ENCODE measurements around the gene KMT2C.

Gene KMT2C

DNA sequence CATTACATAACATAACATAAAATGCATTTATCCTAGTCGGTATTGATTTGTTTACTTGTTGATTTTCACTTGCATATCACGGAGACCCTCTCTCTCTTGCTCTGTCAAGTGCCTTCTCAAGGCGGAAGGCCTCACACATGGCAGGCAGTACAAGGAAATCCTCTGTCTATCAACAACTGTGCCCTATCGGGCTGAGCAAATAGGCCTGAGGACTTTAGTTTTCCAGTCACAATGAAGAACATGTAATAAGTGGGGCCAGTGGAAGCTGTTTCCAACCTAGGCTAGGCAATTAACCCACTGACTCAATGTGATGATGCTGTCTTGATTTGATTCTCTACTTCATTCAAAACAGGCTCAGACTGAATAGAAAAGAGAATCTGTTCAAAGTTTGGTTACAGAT is 44.9 kb upstream of the KMT2C start:
- Histone ChIP-seq H3K9me3 (ENCODE audit: control insufficient read depth, insufficient read depth, low read depth, low read length) (no peaks in the 10 kb centered on the region), H3K27ac (ENCODE audit: extremely low read depth, low read depth, low read length) (no peak overlapping the region), H3K36me3 (ENCODE audit: control insufficient read depth in 2 of 2, insufficient read depth in 1 of 2, low read length in 2 of 2) (no peaks in the 10 kb centered on the region), H3K4me1 (ENCODE audit: control insufficient read depth, insufficient read depth, low read length) (no peaks in the 10 kb centered on the region), H3K4me3 (ENCODE audit: low read depth, low read length) (no peak overlapping the region)
- ChIA-PET CTCF (interaction anchor here (0.6 kb wide), 1 partner anchor 12 kb away, joined by 3 read pairs; no protein-coding TSS in a partner anchor), POLR2A (no interaction called here)
- TF ChIP-seq ZNF335 (tag by site-specific recombination; conservative IDR thresholded peaks at IDR 0.05), result no peak

DNA sequence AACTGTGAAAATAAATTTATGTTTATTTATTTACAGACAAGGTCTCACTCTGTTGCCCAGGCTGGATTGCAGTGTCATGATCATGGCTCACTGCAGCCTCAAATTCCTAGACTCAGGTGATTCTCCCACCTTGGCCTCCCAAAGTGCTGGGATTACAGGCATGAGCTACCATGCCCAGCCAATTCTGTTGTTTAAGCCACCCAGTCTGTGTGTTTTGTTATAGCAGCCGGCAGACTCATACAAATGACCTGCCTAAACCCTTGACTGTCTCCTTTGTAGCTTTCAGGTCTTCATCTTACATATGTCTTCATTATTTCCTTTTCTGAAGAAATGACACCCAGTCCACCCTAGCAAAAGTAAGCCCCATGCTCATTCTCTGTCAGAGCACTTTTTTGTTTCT is 43.8 kb upstream of the KMT2C start:
- H3K4me1 ChIP-seq (ENCODE audit: control insufficient read depth, insufficient read depth, low read length), result no peaks in the 10 kb centered on the region
- no peaks in the 10 kb centered on the region for H3K9me3 ChIP-seq (ENCODE audit: control insufficient read depth, insufficient read depth, low read depth, low read length)
- CTCF ChIA-PET, result interaction anchor here (0.5 kb wide), 1 partner anchor 598 kb away, joined by 3 read pairs; no protein-coding TSS in a partner anchor
- no peak overlapping the region for H3K4me3 ChIP-seq (ENCODE audit: low read depth, low read length)
- H3K27ac ChIP-seq (ENCODE audit: extremely low read depth, low read depth, low read length), result no peak overlapping the region
- H3K36me3 ChIP-seq (ENCODE audit: control insufficient read depth in 2 of 2, insufficient read depth in 1 of 2, low read length in 2 of 2), result no peaks in the 10 kb centered on the region
- TF ChIP-seq, protein P1, sequence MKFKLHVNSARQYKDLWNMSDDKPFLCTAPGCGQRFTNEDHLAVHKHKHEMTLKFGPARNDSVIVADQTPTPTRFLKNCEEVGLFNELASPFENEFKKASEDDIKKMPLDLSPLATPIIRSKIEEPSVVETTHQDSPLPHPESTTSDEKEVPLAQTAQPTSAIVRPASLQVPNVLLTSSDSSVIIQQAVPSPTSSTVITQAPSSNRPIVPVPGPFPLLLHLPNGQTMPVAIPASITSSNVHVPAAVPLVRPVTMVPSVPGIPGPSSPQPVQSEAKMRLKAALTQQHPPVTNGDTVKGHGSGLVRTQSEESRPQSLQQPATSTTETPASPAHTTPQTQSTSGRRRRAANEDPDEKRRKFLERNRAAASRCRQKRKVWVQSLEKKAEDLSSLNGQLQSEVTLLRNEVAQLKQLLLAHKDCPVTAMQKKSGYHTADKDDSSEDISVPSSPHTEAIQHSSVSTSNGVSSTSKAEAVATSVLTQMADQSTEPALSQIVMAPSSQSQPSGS (tag by site-specific recombination; IDR thresholded peaks at IDR 0.05; ENCODE audit: low read depth), result no peak
- no peak for TF ChIP-seq ZBTB8A (tag by site-specific recombination; IDR thresholded peaks at IDR 0.05)
- no peak for TF ChIP-seq ZSCAN16 (tag by site-specific recombination; IDR thresholded peaks at IDR 0.05)
- TF ChIP-seq ZNF239 (tag by site-specific recombination; IDR thresholded peaks at IDR 0.05), result no peak
- no peak for TF ChIP-seq ZNF792 (tag by site-specific recombination; IDR thresholded peaks at IDR 0.05)
- no peak for TF ChIP-seq ZNF664 (tag by site-specific recombination; IDR thresholded peaks at IDR 0.05)
- TF ChIP-seq ZNF837 (tag by site-specific recombination; IDR thresholded peaks at IDR 0.05), result no peak
- TF ChIP-seq, protein P2, sequence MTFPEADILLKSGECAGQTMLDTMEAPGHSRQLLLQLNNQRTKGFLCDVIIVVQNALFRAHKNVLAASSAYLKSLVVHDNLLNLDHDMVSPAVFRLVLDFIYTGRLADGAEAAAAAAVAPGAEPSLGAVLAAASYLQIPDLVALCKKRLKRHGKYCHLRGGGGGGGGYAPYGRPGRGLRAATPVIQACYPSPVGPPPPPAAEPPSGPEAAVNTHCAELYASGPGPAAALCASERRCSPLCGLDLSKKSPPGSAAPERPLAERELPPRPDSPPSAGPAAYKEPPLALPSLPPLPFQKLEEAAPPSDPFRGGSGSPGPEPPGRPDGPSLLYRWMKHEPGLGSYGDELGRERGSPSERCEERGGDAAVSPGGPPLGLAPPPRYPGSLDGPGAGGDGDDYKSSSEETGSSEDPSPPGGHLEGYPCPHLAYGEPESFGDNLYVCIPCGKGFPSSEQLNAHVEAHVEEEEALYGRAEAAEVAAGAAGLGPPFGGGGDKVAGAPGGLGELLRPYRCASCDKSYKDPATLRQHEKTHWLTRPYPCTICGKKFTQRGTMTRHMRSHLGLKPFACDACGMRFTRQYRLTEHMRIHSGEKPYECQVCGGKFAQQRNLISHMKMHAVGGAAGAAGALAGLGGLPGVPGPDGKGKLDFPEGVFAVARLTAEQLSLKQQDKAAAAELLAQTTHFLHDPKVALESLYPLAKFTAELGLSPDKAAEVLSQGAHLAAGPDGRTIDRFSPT (tag by site-specific recombination; IDR thresholded peaks at IDR 0.05), result no peak
- no peak for TF ChIP-seq ZNF223 (tag by site-specific recombination; IDR thresholded peaks at IDR 0.05)
- TF ChIP-seq, protein P3, sequence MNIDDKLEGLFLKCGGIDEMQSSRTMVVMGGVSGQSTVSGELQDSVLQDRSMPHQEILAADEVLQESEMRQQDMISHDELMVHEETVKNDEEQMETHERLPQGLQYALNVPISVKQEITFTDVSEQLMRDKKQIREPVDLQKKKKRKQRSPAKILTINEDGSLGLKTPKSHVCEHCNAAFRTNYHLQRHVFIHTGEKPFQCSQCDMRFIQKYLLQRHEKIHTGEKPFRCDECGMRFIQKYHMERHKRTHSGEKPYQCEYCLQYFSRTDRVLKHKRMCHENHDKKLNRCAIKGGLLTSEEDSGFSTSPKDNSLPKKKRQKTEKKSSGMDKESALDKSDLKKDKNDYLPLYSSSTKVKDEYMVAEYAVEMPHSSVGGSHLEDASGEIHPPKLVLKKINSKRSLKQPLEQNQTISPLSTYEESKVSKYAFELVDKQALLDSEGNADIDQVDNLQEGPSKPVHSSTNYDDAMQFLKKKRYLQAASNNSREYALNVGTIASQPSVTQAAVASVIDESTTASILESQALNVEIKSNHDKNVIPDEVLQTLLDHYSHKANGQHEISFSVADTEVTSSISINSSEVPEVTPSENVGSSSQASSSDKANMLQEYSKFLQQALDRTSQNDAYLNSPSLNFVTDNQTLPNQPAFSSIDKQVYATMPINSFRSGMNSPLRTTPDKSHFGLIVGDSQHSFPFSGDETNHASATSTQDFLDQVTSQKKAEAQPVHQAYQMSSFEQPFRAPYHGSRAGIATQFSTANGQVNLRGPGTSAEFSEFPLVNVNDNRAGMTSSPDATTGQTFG (tag by site-specific recombination; IDR thresholded peaks at IDR 0.05; ENCODE audit: borderline replicate concordance), result no peak
- no peak for TF ChIP-seq GLIS1 (tag by site-specific recombination; IDR thresholded peaks at IDR 0.05)
- no peak for TF ChIP-seq GLI2 (tag by site-specific recombination; IDR thresholded peaks at IDR 0.05; ENCODE audit: borderline replicate concordance, low read depth)
- no peak for TF ChIP-seq ZBTB20 (tag by site-specific recombination; IDR thresholded peaks at IDR 0.05)
- POLR2A ChIA-PET, result no interaction called here

DNA sequence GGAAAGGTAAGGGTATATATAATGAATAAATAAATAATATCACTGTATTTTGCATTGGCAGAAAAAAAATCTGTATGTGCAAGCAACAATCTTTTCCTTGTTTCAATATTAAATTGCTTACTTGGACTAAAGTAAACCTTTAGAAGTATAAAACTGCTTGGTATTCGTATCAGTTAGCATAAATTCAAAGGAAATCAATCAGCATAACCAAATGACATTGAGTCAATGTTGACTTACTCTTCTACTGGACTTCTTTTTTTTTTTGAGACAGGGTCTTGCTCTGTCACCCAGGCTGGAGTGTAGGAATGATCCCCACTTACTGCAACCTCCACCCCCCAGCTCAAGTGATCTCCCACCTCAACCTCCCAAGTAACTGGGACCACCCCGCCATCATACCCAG is 42.3 kb upstream of the KMT2C start:
- ChIA-PET CTCF (interaction anchor here (0.7 kb wide), 1 partner anchor 274 kb away, joined by 3 read pairs; no protein-coding TSS in a partner anchor), POLR2A (no interaction called here)
- no peaks in the 10 kb centered on the region for H3K4me1 ChIP-seq (ENCODE audit: control insufficient read depth, insufficient read depth, low read length)
- no peak overlapping the region for H3K4me3 ChIP-seq (ENCODE audit: low read depth, low read length)
- H3K36me3 ChIP-seq (ENCODE audit: control insufficient read depth in 2 of 2, insufficient read depth in 1 of 2, low read length in 2 of 2), result no peaks in the 10 kb centered on the region
- no peak overlapping the region for H3K27ac ChIP-seq (ENCODE audit: extremely low read depth, low read depth, low read length)
- no peaks in the 10 kb centered on the region for H3K9me3 ChIP-seq (ENCODE audit: control insufficient read depth, insufficient read depth, low read depth, low read length)
- no peak for TF ChIP-seq ZNF274 (IDR thresholded peaks at IDR 0.05; ENCODE audit: low read length)
- TF ChIP-seq ZNF274 (tag by site-specific recombination; IDR thresholded peaks at IDR 0.05; ENCODE audit: borderline replicate concordance), result no peak
- no peak for TF ChIP-seq PRDM1 (tag by site-specific recombination; IDR thresholded peaks at IDR 0.05)
- no peak for TF ChIP-seq ZNF521 (tag by site-specific recombination; IDR thresholded peaks at IDR 0.05)
- TF ChIP-seq ZNF571 (tag by site-specific recombination; IDR thresholded peaks at IDR 0.05), result no peak
- TF ChIP-seq YY1 (tag by site-specific recombination; IDR thresholded peaks at IDR 0.05), result no peak
- TF ChIP-seq ZNF211 (tag by site-specific recombination; IDR thresholded peaks at IDR 0.05; ENCODE audit: low read depth), result no peak
- no peak for TF ChIP-seq SP7 (tag by site-specific recombination; IDR thresholded peaks at IDR 0.05)
- no peak for TF ChIP-seq HOXC10 (CRISPR knock-in tag; IDR thresholded peaks at IDR 0.05)
- TF ChIP-seq, protein P4, sequence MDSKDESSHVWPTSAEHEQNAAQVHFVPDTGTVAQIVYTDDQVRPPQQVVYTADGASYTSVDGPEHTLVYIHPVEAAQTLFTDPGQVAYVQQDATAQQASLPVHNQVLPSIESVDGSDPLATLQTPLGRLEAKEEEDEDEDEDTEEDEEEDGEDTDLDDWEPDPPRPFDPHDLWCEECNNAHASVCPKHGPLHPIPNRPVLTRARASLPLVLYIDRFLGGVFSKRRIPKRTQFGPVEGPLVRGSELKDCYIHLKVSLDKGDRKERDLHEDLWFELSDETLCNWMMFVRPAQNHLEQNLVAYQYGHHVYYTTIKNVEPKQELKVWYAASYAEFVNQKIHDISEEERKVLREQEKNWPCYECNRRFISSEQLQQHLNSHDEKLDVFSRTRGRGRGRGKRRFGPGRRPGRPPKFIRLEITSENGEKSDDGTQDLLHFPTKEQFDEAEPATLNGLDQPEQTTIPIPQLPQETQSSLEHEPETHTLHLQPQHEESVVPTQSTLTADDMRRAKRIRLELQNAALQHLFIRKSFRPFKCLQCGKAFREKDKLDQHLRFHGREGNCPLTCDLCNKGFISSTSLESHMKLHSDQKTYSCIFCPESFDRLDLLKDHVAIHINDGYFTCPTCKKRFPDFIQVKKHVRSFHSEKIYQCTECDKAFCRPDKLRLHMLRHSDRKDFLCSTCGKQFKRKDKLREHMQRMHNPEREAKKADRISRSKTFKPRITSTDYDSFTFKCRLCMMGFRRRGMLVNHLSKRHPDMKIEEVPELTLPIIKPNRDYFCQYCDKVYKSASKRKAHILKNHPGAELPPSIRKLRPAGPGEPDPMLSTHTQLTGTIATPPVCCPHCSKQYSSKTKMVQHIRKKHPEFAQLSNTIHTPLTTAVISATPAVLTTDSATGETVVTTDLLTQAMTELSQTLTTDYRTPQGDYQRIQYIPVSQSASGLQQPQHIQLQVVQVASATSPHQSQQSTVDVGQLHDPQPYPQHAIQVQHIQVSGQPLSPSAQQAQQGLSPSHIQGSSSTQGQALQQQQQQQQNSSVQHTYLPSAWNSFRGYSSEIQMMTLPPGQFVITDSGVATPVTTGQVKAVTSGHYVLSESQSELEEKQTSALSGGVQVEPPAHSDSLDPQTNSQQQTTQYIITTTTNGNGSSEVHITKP (tag by site-specific recombination; IDR thresholded peaks at IDR 0.05), result no peak
- TF ChIP-seq KLF1 (tag by site-specific recombination; IDR thresholded peaks at IDR 0.05), result no peak
